Tongue (tissue), 2 donors: ENCODE results near the gene BOK. TPM values are rescaled to one million over a fixed set of nuclear protein-coding genes. Genes with fewer than 3 reads are reported as not detected.

Source experiments
- DNase-seq: peaks from one replicate; pipeline ENCODE4 v3.0.0-alpha.2; 2015
- total RNA-seq: library from RNA; depleted of rRNA; stranded (reverse); fragments of >200 nt; gene quantifications from one replicate; pipeline ENCODE4 v1.2.3, GENCODE V29; 2014

Gene BOK
- total RNA-seq, 1 donor from 2014 or later: 28.0 TPM

- DNase-seq: no peak
These were observed 18.8 kb upstream of the BOK start for GRCh38 chr2:241539616-241540374.

- DNase-seq: peak; percentile 50
These were observed 18.2 kb upstream of the BOK start for GRCh38 chr2:241540401-241540770.

DNA sequence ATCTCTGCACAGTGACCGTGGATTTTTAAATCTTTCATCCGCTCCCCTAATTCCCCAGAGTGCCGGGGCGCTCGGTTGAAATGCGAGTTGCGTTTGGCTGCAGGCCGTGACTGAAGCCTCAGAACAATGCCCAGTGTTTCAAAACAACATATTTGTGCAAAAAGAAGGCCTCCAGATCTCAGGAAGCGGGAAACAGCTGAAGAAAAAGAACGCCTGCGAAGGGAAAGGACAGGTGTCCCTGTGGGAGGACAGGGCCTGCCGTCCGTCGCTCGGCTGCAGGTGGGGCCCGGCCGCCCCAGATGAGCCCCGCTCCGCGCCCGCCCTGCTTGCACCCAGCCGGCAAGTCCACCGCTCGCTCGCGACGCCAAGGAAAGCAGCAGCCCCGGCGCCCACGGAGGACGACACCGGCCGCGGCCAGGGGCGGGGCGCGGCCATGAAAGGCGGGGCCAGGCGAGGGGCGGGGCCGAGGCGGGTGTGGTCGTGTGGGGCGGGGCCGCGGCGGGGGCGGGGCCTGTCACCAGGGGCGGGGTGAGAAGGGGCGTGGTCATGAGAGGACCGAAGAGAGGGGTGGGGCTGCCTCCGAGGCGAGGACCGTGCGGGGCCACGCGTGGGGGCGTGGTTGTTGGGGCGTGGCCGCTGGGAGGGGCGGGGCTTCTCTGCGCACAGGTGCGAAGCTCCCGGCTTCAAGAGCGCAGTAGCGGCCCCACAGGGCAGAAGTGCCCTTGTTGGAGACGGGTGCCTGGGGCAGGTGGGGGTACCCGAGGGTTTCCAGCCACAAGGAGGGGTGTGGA lies 17.6 kb upstream of the BOK start:
- peak; percentile 65 for DNase-seq

GRCh38 chr2:241541564-241542277 lies 16.8 kb upstream of the BOK start:
- no peak for DNase-seq

- DNase-seq: no peak
These were observed 16.3 kb upstream of the BOK start for GRCh38 chr2:241542278-241542605.

GRCh38 chr2:241545106-241545505 lies 13.4 kb upstream of the BOK start:
- no peak for DNase-seq

GRCh38 chr2:241545523-241546473 lies 12.7 kb upstream of the BOK start:
- no peak for DNase-seq

DNA sequence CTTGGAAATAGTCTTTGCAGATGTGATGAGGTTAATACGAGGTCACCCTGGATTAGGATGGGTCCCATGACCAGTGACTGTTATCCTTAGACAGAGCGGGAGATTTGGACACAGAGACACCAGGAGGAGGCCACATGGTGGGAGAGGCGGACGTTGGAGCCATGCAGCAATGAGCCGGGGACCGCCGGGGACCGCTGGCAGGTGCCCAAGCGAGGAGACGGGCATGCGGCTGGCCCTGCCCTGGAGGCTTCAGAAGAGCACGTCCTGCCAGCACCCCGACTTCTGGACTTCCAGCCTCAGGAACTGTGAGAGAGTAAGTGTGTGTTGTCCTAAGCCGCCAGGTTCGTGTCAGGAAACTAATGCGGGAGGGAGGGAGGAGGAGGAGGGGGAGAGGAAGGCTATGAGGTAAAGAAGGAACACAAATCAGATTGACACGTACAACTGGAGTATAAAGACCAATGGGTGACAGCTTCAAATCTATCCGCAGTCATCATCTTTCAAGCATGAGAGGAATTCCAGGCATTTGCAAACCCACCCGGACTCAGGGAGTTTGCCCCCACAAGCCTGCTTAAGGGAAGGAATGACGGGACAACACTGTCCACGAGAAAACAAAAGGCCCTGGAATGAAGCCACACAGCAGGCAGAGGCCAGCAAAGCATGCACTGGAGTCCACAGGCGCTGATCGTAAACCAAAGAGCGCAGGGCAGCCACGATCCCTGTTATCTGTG lies 11.6 kb upstream of the BOK start:
- peak; percentile 83 for DNase-seq

DNA sequence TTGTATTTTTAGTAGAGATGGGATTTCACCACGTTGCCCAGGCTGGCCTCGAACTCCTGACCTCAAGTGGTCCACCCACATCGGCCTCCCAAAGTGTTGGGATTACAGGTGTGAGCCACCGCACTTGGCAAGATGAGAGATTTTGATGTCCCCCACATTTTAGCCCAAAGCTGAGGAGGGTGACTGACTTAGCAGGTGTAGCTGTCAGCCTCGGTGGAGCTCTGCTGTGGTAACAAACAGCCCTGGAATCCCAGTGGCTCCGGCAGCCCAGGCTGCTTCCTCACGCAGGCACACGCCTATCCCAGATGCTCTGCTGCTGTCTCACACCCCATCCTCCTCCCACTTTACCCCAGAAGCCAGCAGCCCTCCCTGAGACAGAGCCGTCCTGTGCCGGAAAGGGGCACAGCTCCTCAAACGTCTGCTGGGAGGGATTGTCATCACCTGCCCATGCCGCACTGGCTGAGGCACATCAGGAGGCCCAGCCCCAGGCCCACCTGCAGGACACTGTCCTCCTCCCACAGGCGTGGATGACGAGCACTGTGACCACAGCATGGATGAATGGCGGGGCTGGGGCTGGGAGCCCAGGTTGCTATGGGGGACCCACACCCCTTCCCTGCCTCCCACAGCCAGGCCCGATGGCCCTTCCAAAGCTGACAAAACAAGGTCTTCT lies 10.6 kb upstream of the BOK start:
- no peak for DNase-seq

DNA sequence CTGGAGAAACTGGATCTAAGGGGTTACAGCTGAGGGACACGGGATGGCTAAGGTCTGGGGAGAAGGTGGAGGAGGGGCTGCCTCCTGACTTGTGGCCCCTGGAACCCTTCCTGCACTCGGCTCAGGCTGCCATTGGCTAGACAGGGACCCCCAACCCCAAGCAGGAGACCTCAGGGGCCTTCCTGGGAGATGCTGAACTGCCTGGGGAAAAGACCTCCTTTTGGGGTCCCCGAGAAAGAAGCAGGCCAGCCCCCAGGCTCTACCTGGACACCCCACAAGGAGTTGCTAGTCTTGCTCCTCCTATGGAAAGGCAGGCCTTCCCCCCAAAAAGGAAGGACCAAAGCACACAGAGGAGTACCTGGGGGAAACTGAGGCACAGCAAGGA lies 10.1 kb upstream of the BOK start:
- DNase-seq: no peak

DNA sequence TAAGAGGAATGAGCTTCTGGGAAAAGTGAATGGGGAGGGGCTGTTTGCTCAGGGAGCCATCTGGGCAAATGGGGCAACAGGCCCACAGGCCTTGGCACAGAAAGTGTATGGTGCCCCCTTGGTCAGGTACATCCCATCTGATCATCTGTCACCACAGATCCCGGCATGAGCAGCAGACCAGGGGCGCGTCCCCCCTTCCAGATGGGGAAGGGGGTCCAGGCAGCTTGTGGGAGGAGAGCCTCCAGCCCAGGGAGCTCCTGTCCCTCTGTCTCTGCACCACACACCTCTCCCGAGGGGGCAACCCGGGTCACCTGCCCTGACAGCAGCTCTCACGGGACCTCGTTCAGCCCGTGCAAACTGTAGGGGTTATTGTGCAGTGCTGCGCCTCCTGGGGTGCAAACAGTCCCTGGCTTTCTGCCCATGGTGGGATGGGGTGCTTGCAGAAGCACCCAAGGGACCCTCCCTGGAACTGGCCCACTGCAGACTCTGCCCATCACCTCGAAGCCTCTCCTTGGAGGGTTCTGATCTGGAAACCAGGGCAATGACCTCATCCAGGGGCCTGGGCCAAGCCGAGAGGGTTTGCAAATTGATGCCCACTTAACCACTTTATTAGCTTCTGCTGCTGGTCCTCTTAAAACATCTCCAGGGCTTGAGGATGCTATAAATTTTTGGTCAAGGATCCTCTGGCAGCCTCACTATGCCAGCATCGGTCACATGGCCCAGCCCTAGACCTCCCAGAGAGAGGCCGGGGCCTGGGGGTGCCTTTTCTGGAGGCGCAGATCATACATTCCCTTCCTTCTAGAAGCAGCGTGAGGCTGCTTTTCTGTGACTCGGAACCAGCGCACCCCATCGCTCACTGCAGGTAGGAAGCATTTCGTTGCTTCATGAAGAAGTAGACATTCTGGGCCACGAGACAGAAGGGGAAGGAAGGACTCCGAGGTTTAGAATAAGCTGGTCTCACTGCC lies 7.6 kb upstream of the BOK start:
- no peak for DNase-seq

GRCh38 chr2:241551599-241551997 lies 6.9 kb upstream of the BOK start:
- DNase-seq: no peak

DNA sequence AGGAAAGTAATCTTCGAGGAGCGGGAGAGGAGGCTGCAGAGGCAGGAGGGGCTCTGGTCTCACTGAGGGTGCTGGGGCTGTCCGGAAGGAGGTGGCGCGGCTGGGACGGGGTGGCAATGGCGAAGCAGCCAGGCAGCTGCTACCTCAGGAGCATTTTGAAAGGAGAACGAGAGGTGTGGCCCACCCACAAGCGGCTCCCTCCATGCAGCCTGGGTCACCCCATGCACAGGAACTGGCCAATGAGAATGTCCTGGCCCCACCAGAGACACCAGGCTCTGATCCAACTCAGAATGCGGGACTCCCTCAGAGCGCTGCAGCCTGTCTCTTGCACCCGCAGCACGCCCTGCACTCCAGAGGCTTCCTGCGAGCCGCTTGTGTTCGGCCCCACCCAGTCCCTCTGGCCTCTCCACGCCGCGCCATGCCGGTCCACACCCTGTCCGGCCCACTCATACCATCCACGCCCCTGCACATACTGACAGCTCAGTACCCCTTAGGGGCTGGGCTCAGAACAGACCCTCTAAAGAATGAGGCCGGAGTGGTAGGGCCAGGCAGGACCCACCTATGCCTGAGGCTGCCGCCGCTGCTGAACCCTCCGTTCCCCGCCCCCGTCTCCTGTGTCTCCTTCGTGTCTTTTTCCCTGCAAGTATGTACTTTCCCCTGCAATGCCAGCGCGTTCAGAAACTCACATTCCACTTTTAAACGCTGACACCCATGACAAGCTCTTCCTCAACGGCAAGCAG lies 6.4 kb upstream of the BOK start:
- DNase-seq: no peak

- DNase-seq: no peak
These were observed 5.1 kb upstream of the BOK start for GRCh38 chr2:241553512-241553830.

- DNase-seq: no peak
These were observed 4.6 kb upstream of the BOK start for GRCh38 chr2:241553981-241554380.

- DNase-seq: no peak
These were observed 3.8 kb upstream of the BOK start for GRCh38 chr2:241554610-241555322.

DNA sequence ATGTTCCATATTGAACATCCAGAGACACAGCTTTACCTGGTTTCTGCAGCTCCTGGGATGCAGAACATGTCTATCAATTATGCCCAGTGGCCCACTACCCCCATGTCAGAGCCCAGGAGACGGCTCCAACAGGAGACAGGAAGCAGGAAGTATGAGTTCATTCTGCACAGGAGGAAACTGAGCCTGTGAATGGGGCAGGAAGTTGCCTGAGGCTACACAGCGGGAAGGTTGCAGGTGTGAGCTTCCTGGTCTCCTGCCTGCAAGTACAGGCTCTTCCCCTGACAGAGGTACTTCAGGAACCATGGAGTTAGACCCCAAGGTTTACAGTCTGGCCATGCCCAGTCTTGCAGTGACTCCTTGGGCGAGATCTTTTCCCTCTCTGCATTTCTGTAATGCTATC lies 2.8 kb upstream of the BOK start:
- DNase-seq: no peak

- DNase-seq: no peak
These were observed 1.8 kb upstream of the BOK start for GRCh38 chr2:241556746-241557145.
